Measurements from ENCODE around the gene GRPEL2.

Gene GRPEL2

DNA sequence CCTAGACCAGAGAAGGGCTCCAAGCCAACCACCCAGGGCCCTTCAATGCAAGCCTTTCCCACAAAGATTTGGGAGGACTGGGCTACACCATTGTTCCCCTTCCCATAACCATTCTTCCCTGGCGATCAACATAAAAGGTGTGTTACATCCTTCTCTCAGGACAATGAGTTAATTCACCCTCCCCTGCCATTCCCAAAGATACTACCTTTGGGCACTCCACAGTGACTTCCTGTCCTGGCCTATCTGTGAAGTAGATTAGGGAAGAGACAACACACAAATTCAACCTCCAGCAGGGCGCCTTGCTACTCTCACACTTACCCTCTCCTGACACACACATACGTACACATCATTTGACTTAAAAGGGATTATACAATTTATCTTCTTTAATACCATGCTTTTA lies 57.0 kb downstream of the GRPEL2 start:
- no peak for DNase-seq
